Femur (tissue), 1 donor: Measurements from ENCODE around the gene OLFM3.

ENCODE experiments used
- DNase-seq: peaks from one replicate; pipeline ENCODE4 v3.0.0-alpha.2; 2017

The OLFM3 gene

DNA sequence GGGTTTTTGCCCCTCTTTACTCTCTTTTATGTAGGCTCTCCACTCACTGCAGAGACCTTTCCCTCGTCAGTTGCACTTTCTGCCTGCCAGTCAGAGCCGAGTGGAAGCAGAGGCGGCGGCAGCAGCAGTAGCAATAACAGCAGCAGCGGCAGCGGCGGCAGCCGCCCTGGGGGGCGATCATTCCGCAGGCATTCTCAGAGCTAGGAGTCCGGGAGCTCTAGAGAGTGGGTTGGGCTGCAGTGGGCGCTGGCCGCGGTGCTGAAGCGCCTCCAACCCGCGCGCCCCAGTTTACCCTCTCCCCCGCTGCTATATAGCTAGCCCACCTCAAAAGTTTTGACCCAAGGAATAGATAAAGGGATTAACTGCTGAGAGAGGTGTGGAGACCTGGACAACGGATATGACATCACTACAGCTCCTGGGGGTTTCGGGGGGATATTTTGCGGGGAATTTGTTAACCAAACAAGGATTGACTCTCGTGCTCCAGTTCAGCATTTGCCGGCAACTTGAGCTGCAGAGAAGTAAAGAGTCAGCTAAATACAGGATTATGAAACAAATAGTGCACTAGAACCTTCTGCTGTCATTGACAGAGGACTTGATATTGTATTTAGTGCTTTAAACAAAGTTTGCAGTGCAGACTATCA lies at the start of gene OLFM3:
TSS of gene OLFM3 (minus strand) at position 102 of the 641 bp plus-strand sequence.
- peak; percentile 46 for DNase-seq

- DNase-seq: no peak
Observed at GRCh38 chr1:102045752-102046151, 49.0 kb upstream of the OLFM3 start.

DNA sequence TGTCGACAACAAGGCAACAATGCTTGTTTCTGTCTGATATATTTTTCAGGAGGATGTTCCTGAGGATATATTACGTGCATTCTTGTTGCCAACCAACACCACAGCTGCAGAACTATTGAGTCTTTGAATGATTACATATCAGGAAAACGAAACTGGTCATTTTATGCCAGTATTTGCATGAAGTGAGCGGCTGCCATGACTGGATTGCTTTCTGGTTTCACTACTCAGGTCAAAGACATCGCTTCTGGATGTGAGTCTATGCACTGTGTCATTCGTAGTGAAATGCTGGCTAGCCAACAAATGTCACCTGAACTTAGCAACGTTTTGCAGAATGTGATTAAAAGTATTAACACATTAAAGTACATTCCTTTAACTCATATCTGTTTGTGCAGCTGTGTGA lies 35.8 kb upstream of the OLFM3 start:
- no peak for DNase-seq

- no peak for DNase-seq
Observed at GRCh38 chr1:102019530-102019929, 22.8 kb upstream of the OLFM3 start.

GRCh38 chr1:102015728-102016127 lies 19.0 kb upstream of the OLFM3 start:
- no peak for DNase-seq

- DNase-seq: no peak
Observed at GRCh38 chr1:102002057-102002456, 5.3 kb upstream of the OLFM3 start.

DNA sequence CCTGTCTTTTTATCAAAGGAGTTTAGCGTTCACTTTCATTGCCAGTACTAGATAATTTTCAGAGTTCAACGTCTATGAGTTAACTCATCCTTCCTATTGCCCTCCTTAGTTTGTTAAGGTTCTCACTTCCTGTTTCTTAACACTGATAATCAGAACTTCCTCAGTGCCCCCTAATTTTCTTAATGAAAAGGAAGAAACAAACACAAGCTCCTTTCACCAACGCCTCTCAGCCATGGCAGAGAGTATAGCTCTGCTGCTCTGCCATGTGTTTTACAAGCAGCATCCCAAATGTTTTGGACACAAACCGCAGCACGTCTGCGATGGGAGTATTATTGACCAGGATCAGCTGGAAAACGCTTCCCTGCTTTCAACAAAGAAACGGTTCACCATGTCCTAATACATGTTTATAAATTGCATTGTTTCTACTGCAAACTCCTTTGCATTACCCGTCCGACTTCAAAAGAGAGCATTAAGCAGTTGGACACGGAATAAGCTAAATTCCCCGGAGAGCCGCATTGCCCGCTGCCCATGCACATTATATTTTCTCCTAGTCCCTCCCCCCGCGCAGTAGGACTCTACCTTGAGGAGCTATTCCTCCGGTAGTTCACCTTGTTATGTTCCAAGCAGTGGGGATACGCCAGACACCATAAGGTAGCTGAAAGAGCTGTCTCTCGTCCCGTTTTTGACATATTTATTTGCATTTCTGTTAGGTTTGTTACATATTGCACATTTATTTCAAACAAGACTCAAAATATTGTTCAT lies 561 bp downstream of the OLFM3 start:
- no peak for DNase-seq

- no peak for DNase-seq
Observed at GRCh38 chr1:101993710-101994109, 3.0 kb downstream of the OLFM3 start.

DNA sequence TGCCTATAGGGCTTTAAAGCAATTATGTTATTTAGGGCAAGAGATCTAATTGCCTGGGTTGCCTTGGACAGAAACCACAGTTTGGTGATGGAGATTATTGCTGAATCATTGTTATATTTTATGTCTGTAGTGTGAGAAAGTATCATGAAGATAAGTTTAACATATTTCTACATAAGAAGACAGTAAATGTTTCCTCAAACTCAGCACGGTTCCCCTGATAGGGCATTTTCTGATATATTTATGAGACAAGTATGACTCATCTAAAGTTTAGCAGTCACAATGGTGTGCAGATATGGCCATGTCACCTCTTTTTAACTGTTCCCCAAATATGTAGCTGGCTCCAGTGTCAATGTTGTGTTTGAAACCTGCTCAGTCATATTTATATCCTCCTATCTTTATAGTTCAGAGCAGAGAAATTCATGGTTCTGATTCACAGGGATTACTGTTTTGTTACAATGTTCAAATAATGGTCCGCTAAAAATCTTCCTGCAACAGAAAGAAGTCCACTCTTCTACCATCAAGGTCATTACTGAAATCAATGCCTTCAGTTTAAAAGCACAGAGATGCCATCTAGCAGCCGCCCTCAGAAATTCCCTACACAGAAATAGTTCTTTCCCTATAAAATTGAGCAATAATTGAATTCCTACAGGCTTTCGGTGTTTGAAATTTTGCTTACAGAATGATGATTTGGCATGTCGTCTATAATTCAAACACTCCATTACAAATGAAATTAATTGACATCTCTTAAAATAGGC lies 3.7 kb downstream of the OLFM3 start:
- no peak for DNase-seq

DNA sequence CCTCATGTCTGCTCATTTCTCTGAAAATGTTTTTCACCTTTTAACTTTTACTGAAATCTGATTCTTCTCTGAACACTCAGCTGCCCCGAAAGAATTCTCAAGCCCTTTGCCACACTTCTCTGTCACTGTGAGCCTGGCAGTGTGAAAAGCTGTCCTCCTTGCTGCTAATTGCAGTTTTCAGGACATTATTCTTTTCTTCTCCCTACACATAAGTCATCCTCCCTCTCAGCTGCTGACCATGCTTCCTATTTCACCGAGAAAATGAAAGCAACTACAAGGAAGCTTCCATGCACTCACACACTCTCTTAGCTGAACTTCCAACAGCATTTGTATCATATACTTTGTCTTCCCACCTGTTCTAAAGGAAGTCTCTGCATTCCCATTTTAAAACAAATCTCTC lies 15.8 kb downstream of the OLFM3 start:
- no peak for DNase-seq

DNA sequence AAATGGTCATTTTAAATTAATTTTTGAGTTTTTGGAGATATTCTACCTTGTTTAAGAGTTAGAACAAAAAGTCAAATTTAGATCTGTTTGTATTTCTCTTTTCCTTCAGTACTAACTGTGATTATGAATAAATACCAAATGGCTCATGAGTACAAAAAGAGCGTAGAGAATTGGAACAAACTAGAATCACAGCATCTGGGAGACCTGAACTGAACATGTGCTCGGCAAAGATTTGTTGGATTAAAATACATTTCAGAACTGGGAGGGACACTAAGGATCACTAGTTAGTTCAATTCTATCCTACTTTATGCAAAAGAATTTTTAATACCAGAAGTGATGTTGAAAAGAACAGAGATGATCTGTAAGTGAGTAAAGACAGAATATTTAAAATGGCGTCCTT lies 19.5 kb downstream of the OLFM3 start:
- DNase-seq: no peak

- DNase-seq: no peak
Observed at GRCh38 chr1:101976161-101976560, 20.6 kb downstream of the OLFM3 start.

DNA sequence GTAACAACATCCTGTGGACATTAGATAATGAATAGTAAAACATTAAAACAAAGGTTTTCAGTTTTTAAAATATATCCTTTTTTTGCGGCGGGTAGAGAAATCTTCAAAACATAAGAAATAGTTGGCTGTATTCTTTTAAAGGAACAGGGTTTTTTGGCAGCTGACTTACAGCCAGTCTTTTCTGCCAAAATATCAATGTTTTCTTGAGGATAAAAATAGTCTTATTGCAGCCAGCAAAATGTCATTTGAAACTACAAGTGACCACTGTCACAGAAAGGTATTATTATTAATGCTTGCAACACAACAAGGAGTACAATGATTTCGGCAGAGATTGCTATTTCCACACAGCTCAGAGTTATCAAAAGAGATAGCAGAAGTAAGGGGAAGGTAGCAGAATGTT lies 21.4 kb downstream of the OLFM3 start:
- no peak for DNase-seq

GRCh38 chr1:101974599-101975274 lies 22.0 kb downstream of the OLFM3 start:
- no peak for DNase-seq

DNA sequence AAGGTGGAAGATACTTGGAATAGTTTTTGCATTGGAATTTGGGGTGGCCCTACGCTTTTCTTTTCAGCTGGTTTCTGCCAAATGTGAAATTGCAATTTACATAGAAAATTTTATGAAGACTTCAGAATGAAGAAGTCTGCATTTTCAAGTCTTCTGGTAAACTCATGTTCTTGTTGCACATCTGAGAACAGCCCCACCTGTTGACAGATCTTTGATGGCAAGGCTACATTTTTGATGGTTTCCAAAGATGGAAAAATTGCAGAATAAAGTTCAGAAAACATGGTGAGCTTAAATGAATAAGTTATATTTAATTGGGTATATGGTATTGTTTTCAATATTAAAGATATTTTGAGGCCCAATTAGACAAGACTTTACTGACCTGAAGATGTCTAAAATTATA lies 25.4 kb downstream of the OLFM3 start:
- no peak for DNase-seq

GRCh38 chr1:101967871-101968270 lies 28.9 kb downstream of the OLFM3 start:
- no peak for DNase-seq

GRCh38 chr1:101965341-101965740 lies 31.4 kb downstream of the OLFM3 start:
- no peak for DNase-seq

DNA sequence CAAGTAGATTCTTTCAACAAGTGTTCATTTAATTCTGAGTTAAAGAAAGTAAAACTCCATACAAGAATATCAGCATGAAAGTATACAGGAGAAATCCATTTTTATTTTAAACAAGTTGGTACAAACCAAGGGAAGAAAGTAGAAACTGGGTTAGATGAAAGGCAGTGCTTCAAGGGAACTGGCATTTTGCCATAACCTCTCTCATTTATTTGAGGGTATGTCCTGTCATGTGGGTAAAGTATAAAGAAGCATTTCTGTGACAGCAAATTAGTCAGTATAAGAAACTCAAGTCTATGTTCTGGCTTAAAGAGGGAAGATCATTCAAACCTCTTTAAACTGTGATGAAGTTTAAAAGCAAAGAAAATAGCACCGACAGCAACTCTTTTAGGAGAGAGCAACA lies 32.0 kb downstream of the OLFM3 start:
- DNase-seq: no peak

DNA sequence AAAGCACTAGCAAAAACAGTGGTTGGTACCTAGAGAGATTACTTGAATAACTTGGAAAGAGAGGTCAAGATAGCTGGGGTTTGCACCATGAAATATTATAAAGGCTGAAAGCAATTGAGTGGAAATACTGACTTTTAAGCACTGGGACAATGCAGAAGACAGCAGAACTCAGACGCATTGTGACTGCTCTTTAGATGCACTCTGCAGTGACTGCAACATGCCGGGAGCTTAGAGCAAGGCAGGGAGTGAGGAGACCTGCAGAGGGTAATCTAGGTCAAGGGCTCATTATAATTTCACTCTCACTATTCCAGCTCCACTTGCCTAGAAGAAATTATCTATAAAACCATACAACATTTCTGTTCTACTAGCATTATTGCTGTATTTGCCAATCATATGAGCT lies 36.6 kb downstream of the OLFM3 start:
- no peak for DNase-seq

- no peak for DNase-seq
Observed at GRCh38 chr1:101959456-101959855, 37.3 kb downstream of the OLFM3 start.

DNA sequence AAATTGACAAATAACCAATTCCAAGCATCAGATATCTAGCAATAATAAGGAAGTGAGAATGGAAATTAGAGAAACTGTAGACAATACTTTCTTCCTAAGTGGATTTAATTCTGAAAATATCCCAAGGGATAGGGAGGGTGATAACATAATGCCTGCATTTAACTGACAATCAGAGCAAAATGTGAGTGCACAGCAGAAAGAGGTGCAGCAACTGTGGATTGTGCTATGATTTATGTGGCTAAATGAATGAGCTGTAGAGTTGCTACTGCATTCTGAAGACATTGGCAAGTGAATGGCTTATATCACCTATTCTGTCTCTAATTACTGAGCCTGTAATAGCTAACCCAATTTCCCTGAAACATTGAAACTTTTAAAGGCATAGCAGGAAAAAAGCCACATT lies 39.0 kb downstream of the OLFM3 start:
- no peak for DNase-seq

GRCh38 chr1:101953623-101954022 lies 43.1 kb downstream of the OLFM3 start:
- DNase-seq: no peak

- DNase-seq: no peak
Observed at GRCh38 chr1:101945884-101946283, 50.8 kb downstream of the OLFM3 start.
